GM18526 (cell line): ENCODE measurements around the gene SPP2.

Experiments used
- POLR2A ChIP-seq: IDR thresholded peaks from 3 replicates; pipeline ENCODE4 v1.6.1; 2011; ENCODE audit not compliant: insufficient read length; ENCODE audit errors: extremely low read depth

The SPP2 gene

GRCh38 chr2:234107861-234108260 lies 57.4 kb downstream of the SPP2 start:
- no peak for TF ChIP-seq POLR2A

- TF ChIP-seq POLR2A: no peak
Observed at GRCh38 chr2:234109321-234109720, 58.8 kb downstream of the SPP2 start.

GRCh38 chr2:234110219-234110618 lies 59.7 kb downstream of the SPP2 start:
- no peak for TF ChIP-seq POLR2A

- TF ChIP-seq POLR2A: no peak
Observed at GRCh38 chr2:234111523-234111922, 61.0 kb downstream of the SPP2 start.

GRCh38 chr2:234116010-234116409 lies 65.5 kb downstream of the SPP2 start:
- TF ChIP-seq POLR2A: no peak

- no peak for TF ChIP-seq POLR2A
Observed at GRCh38 chr2:234121999-234122398, 71.5 kb downstream of the SPP2 start.

GRCh38 chr2:234125451-234126145 lies 75.1 kb downstream of the SPP2 start:
- no peak for TF ChIP-seq POLR2A

- no peak for TF ChIP-seq POLR2A
Observed at GRCh38 chr2:234126146-234126470, 75.6 kb downstream of the SPP2 start.
